H1 (cell line): ENCODE measurements around the gene HILPDA. TPM values are rescaled to one million over a fixed set of nuclear protein-coding genes. Genes with fewer than 3 reads are reported as not detected.
A peak's percentile ranks its signal among the peaks of the same experiment; 100 is the strongest.

Experiments
- CTCF ChIA-PET: fragments of 300-600 bp; sonication (Branson Sonifier 250); formaldehyde crosslinking; loops from one replicate; lab custom pipeline; 2021; ENCODE audit not compliant: partially characterized antibody; lab: Charles Lee
- POLR2A ChIA-PET: fragments of 300-600 bp; sonication (Branson Sonifier 250); formaldehyde crosslinking; loops from one replicate; lab custom pipeline; 2021; ENCODE audit warnings: inconsistent platforms; ENCODE audit not compliant: partially characterized antibody; lab: Charles Lee
- DNase-seq, 2 experiments: peaks; one replicate each; pipeline versions ENCODE4 v3.0.0 to v3.0.0-alpha.2; 2010 to 2022; ENCODE audit warnings: low spot score in 2 of 2, low read depth in 1 of 2, mixed read lengths in 1 of 2
- FAIRE-seq: peaks from 2 replicates; lab custom pipeline; 2011; peaks lifted over from hg19 to GRCh38; lab: Jason Lieb, UNC
- H2AFZ ChIP-seq: 2 replicates; pipeline ENCODE4 v1.8.1; 2012; ENCODE audit warnings: low read length, inconsistent platforms
- H2AK5ac ChIP-seq: 2 replicates; pipeline ENCODE4 v1.6.1; 2013; ENCODE audit warnings: low read depth, low read length
- H2BK120ac ChIP-seq: replicated peaks from 2 replicates; pipeline ENCODE3; 2013; ENCODE audit warnings: low read depth, low read length, inconsistent platforms
- H2BK12ac ChIP-seq: 2 replicates; pipeline ENCODE4 v1.6.1; 2013; ENCODE audit warnings: low read depth, low read length
- H2BK15ac ChIP-seq: 2 replicates; pipeline ENCODE4 v1.6.1; 2013; ENCODE audit warnings: low read length
- H2BK20ac ChIP-seq: 2 replicates; pipeline ENCODE4 v1.6.1; 2013; ENCODE audit warnings: low read length
- H2BK5ac ChIP-seq: 2 replicates; pipeline ENCODE4 v1.6.1; 2013; ENCODE audit warnings: low read depth, low read length
- H3K14ac ChIP-seq: 2 replicates; pipeline ENCODE4 v1.6.1; 2013; ENCODE audit warnings: inconsistent platforms; ENCODE audit not compliant: insufficient read length
- H3K18ac ChIP-seq: 2 replicates; pipeline ENCODE4 v1.6.1; 2013; ENCODE audit warnings: low read length; ENCODE audit errors: extremely low read depth
- H3K23ac ChIP-seq: 2 replicates; pipeline ENCODE4 v1.6.1; 2013; ENCODE audit warnings: inconsistent platforms; ENCODE audit not compliant: insufficient read length
- H3K23me2 ChIP-seq: 2 replicates; pipeline ENCODE4 v1.6.1; 2013; ENCODE audit warnings: low read depth, low read length
- H3K27ac ChIP-seq: 2 replicates; pipeline ENCODE4 v1.6.1; 2011; ENCODE audit warnings: low read depth, low read length, inconsistent platforms
- H3K27me3 ChIP-seq, 4 experiments: replicated peaks in 1 of 4; 1 replicate in 1 of 4; 2 replicates in 3 of 4; pipeline versions ENCODE4 v1.6.1 to v1.8.1; 2011 to 2013; ENCODE audit warnings: low read length in 3 of 4, mild to moderate bottlenecking in 3 of 4, inconsistent platforms in 2 of 4, mixed read lengths in 2 of 4, moderate library complexity in 1 of 4; ENCODE audit not compliant: control insufficient read depth in 3 of 4, insufficient read depth in 3 of 4; ENCODE audit errors: extremely low read depth in 1 of 4
- H3K36me3 ChIP-seq, 4 experiments: 2 replicates each; pipeline versions ENCODE4 v1.6.1 to v1.8.1; 2011 to 2013; ENCODE audit warnings: mild to moderate bottlenecking in 4 of 4, low read length in 3 of 4, moderate library complexity in 2 of 4, control low read depth in 1 of 4, inconsistent platforms in 1 of 4; ENCODE audit not compliant: insufficient read depth in 4 of 4, control insufficient read depth in 2 of 4
- H3K4ac ChIP-seq: replicated peaks from 2 replicates; pipeline ENCODE3; 2013; ENCODE audit warnings: low read length, low read depth, mixed read lengths, inconsistent platforms; ENCODE audit not compliant: insufficient read length
- H3K4me1 ChIP-seq, 4 experiments: replicated peaks in 1 of 4; 1 replicate in 1 of 4; 2 replicates in 3 of 4; pipeline versions ENCODE4 v1.6.1 to v1.8.1; 2011 to 2013; ENCODE audit warnings: low read length in 3 of 4, inconsistent platforms in 2 of 4, mixed read lengths in 1 of 4; ENCODE audit not compliant: insufficient read depth in 4 of 4, control insufficient read depth in 3 of 4
- H3K4me2 ChIP-seq, 2 experiments: 2 replicates each; pipeline versions ENCODE4 v1.6.1 to v1.8.1; 2011 to 2013; ENCODE audit warnings: low read depth in 2 of 2, low read length in 2 of 2, control low read depth in 1 of 2, inconsistent platforms in 1 of 2, mild to moderate bottlenecking in 1 of 2; ENCODE audit not compliant: insufficient read depth in 1 of 2
- H3K4me3 ChIP-seq, 4 experiments: fragments of 200-600, 300-600 bp in 1 of 4; sonication (generic), shearing (Covaris generic), sonication (Bioruptor Twin) in 1 of 4; 2 replicates each; pipeline versions ENCODE4 v1.5.1 to v1.8.1; 2011 to 2016; ENCODE audit warnings: low read length in 4 of 4, low read depth in 3 of 4, control low read depth in 2 of 4, inconsistent platforms in 2 of 4, mild to moderate bottlenecking in 2 of 4, mixed read lengths in 1 of 4, moderate library complexity in 1 of 4; ENCODE audit not compliant: insufficient read depth in 2 of 4; ENCODE audit errors: extremely low read depth in 1 of 4
- H3K56ac ChIP-seq: replicated peaks from 2 replicates; pipeline ENCODE3; 2013; ENCODE audit warnings: low read depth, mild to moderate bottlenecking, mixed read lengths, low read length, inconsistent platforms; ENCODE audit not compliant: insufficient read length
- H3K79me1 ChIP-seq: 2 replicates; pipeline ENCODE4 v1.6.1; 2013; ENCODE audit warnings: low read depth, low read length, control low read depth
- H3K79me2 ChIP-seq, 2 experiments: 2 replicates each; pipeline versions ENCODE4 v1.6.1 to v1.8.1; 2012 to 2013; ENCODE audit warnings: low read length in 2 of 2, mild to moderate bottlenecking in 2 of 2, inconsistent platforms in 1 of 2; ENCODE audit not compliant: insufficient read depth in 2 of 2, control insufficient read depth in 1 of 2
- H3K9ac ChIP-seq, 4 experiments: replicated peaks in 1 of 4; 1 replicate in 1 of 4; 2 replicates in 3 of 4; pipeline versions ENCODE4 v1.6.1 to v1.8.1; 2011 to 2013; ENCODE audit warnings: low read depth in 3 of 4, low read length in 3 of 4, control low read depth in 2 of 4, mild to moderate bottlenecking in 2 of 4, moderate library complexity in 2 of 4, inconsistent platforms in 1 of 4; ENCODE audit errors: extremely low read depth in 1 of 4
- H3K9me3 ChIP-seq, 2 experiments: 2 replicates each; pipeline versions ENCODE4 v1.6.1 to v1.8.1; 2012 to 2013; ENCODE audit warnings: mild to moderate bottlenecking in 2 of 2, moderate library complexity in 2 of 2, control low read depth in 1 of 2, inconsistent platforms in 1 of 2, low read depth in 1 of 2, low read length in 1 of 2, mixed read lengths in 1 of 2; ENCODE audit not compliant: insufficient read depth in 2 of 2
- H4K20me1 ChIP-seq, 2 experiments: replicated peaks in 1 of 2; 2 replicates each; pipeline versions ENCODE3 to v1.8.1; 2011 to 2013; ENCODE audit warnings: inconsistent platforms in 2 of 2, low read length in 2 of 2, mild to moderate bottlenecking in 1 of 2; ENCODE audit not compliant: insufficient read depth in 2 of 2, control insufficient read depth in 1 of 2
- H4K5ac ChIP-seq: 2 replicates; pipeline ENCODE4 v1.6.1; 2013; ENCODE audit warnings: low read length, low read depth, mixed read lengths, inconsistent platforms; ENCODE audit not compliant: insufficient read length
- H4K8ac ChIP-seq: 2 replicates; pipeline ENCODE4 v1.8.0; 2013; ENCODE audit warnings: mild to moderate bottlenecking, moderate library complexity, low read length, inconsistent platforms; ENCODE audit not compliant: insufficient read depth; ENCODE audit errors: extremely low read depth
- H4K91ac ChIP-seq: replicated peaks from 2 replicates; pipeline ENCODE3; 2013; ENCODE audit warnings: low read length, mixed read lengths, inconsistent platforms; ENCODE audit not compliant: insufficient read length
- HDAC6 ChIP-seq: IDR thresholded peaks from one replicate; pipeline ENCODE4 v1.7.1; 2012; ENCODE audit warnings: low read depth, mild to moderate bottlenecking, inconsistent platforms, low read length, moderate library complexity
- JUN ChIP-seq: IDR thresholded peaks from 2 replicates; pipeline ENCODE4 v1.6.1; 2011; ENCODE audit warnings: low read depth, mild to moderate bottlenecking, improper control_type of control experiment, low read length
- NRF1 ChIP-seq: IDR thresholded peaks from 2 replicates; pipeline ENCODE4 v1.6.1; 2011; ENCODE audit warnings: mild to moderate bottlenecking, low read depth, low read length, improper control_type of control experiment
- POLR2A ChIP-seq, 2 experiments: IDR thresholded peaks; 1 replicate in 1 of 2; 2 replicates in 1 of 2; pipeline ENCODE4 v1.6.1; 2011; ENCODE audit warnings: low read depth in 2 of 2, low read length in 2 of 2, mild to moderate bottlenecking in 2 of 2; ENCODE audit errors: control extremely low read depth in 1 of 2
- SIN3A ChIP-seq, 2 experiments: IDR thresholded peaks in 1 of 2; conservative IDR thresholded peaks in 1 of 2; 2 replicates each; pipeline ENCODE4 v1.6.1; 2011 to 2012; ENCODE audit warnings: low read length in 2 of 2, improper control_type of control experiment in 1 of 2, low read depth in 1 of 2, mild to moderate bottlenecking in 1 of 2
- SIX5 ChIP-seq: IDR thresholded peaks from 2 replicates; pipeline ENCODE4 v1.6.1; 2011; ENCODE audit warnings: mild to moderate bottlenecking, low read depth, low read length
- WGBS, 2 experiments: shearing (Covaris generic) in 1 of 2; methylation state at CpG; one replicate each; pipeline versions ENCODE4 v1.1.6 to v1.1.7; 2013 to 2015; ENCODE audit warnings: low lambda C conversion rate in 2 of 2, mixed read lengths in 2 of 2, inconsistent platforms in 1 of 2, low coverage in 1 of 2, missing lambda C conversion rate in 1 of 2; ENCODE audit not compliant: insufficient replicate concordance in 2 of 2, insufficient coverage in 1 of 2, insufficient read length in 1 of 2; ENCODE audit errors: extremely low coverage in 1 of 2, missing lambda C conversion rate in 1 of 2; 5-methylcytosine and 5-hydroxymethylcytosine counted together
- polyA plus RNA-seq, 7 experiments: library from polyadenylated mRNA; depleted of rRNA in 3 of 7; stranded (reverse) in 5 of 7; unstranded in 2 of 7; fragments of >200 nt in 5 of 7; fragments of 200-250 nt in 2 of 7; gene quantifications; 1 replicate in 5 of 7; 2 replicates in 1 of 7; 4 replicates in 1 of 7; pipeline versions ENCODE4 v1.2.1 to v1.2.3, GENCODE V29; 2011 to 2013; ENCODE audit warnings: missing spikeins in 2 of 7, mixed read lengths in 2 of 7
- total RNA-seq: library from RNA; stranded (reverse); fragmentation: NEBNext Ultra II Directional; extraction: Animal tissue kit (Norgen Biotek cat#: 25700); gene quantifications from 2 replicates; pipeline ENCODE4 v1.2.1, GENCODE V29; 2021
- TF ChIP-seq, protein P1 (sequence below), 3 experiments: IDR thresholded peaks; 1 replicate in 2 of 3; 2 replicates in 1 of 3; pipeline versions ENCODE4 v1.5.1 to v1.6.1; 2011; ENCODE audit warnings: low read length in 3 of 3, mild to moderate bottlenecking in 3 of 3, inconsistent platforms in 2 of 3, low read depth in 1 of 3, moderate library complexity in 1 of 3; ENCODE audit not compliant: insufficient read depth in 1 of 3; ENCODE audit errors: control extremely low read depth in 1 of 3

Gene HILPDA
- total and polyA plus RNA-seq, 2 of the 8 experiments (the other 6 are each of a cell fraction or from before 2014, with no cell fraction given), result 35.6 to 80.0 TPM

- Histone ChIP-seq H3K23me2 (peaks cover 9% of the 10 kb centered on the region; the same call in 1 of the 2 replicates), H3K27ac (peak overlapping the region; percentile 93), H3K79me2 (peaks cover 0 to 47% of the 10 kb centered on the region in 2 experiments; a peak in 3 of 4 replicates), H4K91ac (peak overlapping the region; percentile 100), H2BK20ac (no peak overlapping the region), H3K79me1 (peaks cover 9% of the 10 kb centered on the region), H3K36me3 (peaks cover 3 to 15% (median 7%) of the 10 kb centered on the region in 4 experiments; a peak in 6 of 8 replicates), H3K4me2 (peak overlapping the region; percentile 73 to 97), H3K18ac (peak overlapping the region; percentile 79), H3K23ac (peak overlapping the region; percentile 98), H2BK120ac (peak overlapping the region; percentile 94), H3K4me1 (peaks cover 9 to 20% (median 14%) of the 10 kb centered on the region in 4 experiments), H3K9ac (peak overlapping the region; percentile 97 to 100 (median 98)), H2BK12ac (no peak overlapping the region), H3K14ac (peak overlapping the region; percentile 92), H2BK5ac (peak overlapping the region; percentile 85), H4K5ac (peak overlapping the region; percentile 94), H3K4ac (peak overlapping the region; percentile 96), H4K8ac (peak overlapping the region; percentile 98; the same call in 1 of the 2 replicates), H2AFZ (0 out of 2 replicates have a peak overlapping the region, but pooled peaks have one; percentile 55), H2BK15ac (no peak overlapping the region), H3K27me3 (no peaks in the 10 kb centered on the region; a peak in 2 of 7 replicates), H4K20me1 (peaks cover 4 to 8% of the 10 kb centered on the region in 2 experiments), H3K56ac (peak overlapping the region; percentile 71), H2AK5ac (peak overlapping the region; percentile 79; the same call in 1 of the 2 replicates), H3K9me3 (no peaks in the 10 kb centered on the region), H3K4me3 (peak overlapping the region; percentile 96 to 100 (median 100))
- TF ChIP-seq POLR2A (IDR thresholded peaks at IDR 0.05; ENCODE audit: control extremely low read depth in 1 of 2, low read depth in 2 of 2, low read length in 2 of 2) (no peak), JUN (no peak), SIN3A (conservative IDR thresholded peaks at IDR 0.05 in 1 of 2, IDR thresholded peaks at IDR 0.05 in 1 of 2; ENCODE audit: low read depth in 1 of 2, low read length in 2 of 2) (no peak), NRF1 (no peak), SIX5 (no peak), HDAC6 (no peak)
- TF ChIP-seq, protein P1, sequence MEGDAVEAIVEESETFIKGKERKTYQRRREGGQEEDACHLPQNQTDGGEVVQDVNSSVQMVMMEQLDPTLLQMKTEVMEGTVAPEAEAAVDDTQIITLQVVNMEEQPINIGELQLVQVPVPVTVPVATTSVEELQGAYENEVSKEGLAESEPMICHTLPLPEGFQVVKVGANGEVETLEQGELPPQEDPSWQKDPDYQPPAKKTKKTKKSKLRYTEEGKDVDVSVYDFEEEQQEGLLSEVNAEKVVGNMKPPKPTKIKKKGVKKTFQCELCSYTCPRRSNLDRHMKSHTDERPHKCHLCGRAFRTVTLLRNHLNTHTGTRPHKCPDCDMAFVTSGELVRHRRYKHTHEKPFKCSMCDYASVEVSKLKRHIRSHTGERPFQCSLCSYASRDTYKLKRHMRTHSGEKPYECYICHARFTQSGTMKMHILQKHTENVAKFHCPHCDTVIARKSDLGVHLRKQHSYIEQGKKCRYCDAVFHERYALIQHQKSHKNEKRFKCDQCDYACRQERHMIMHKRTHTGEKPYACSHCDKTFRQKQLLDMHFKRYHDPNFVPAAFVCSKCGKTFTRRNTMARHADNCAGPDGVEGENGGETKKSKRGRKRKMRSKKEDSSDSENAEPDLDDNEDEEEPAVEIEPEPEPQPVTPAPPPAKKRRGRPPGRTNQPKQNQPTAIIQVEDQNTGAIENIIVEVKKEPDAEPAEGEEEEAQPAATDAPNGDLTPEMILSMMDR (IDR thresholded peaks at IDR 0.05; ENCODE audit: control extremely low read depth in 1 of 3, insufficient read depth in 1 of 3, low read depth in 1 of 3, low read length in 3 of 3), result no peak
- ChIA-PET CTCF (interaction anchor here (1.9 to 5.4 kb wide), 4 partner anchors 12 to 41 kb away, joined by 5 to 67 read pairs (median 18); no protein-coding TSS in a partner anchor), POLR2A (interaction anchor here (0.6 to 2.3 kb wide), 11 partner anchors 11 to 105 kb away, joined by 3 to 18 read pairs (median 3); no protein-coding TSS in a partner anchor)
- FAIRE-seq (no peak), DNase-seq (no peak)
- WGBS, 2 experiments, result 10% methylated on average over 5 of the region's 5 CpGs; no CpG with 5 or more reads in 1 of the 2 experiments
Measured at GRCh38 chr7:128456255-128456725, 612 bp downstream of the HILPDA start.
